DND-41 (cell line): ENCODE measurements around the gene BCR.

Experiments
- ATAC-seq: fragments of 200-7000 bp; cut with Tn5 transposase; 3 replicates; pipeline ENCODE4 v1.9.1; 2021; ENCODE audit warnings: low read depth; ENCODE audit not compliant: insufficient read depth
- DNase-seq: peaks from one replicate; pipeline ENCODE4 v3.0.0-alpha.2; 2020
- H2AFZ ChIP-seq: 2 replicates; pipeline ENCODE4 v1.6.0; 2012; ENCODE audit warnings: low read depth, low read length
- H3K27ac ChIP-seq: 2 replicates; pipeline ENCODE4 v1.5.1; 2012; ENCODE audit warnings: low read length, inconsistent platforms
- H3K27me3 ChIP-seq: fragments of 200-600 bp; sonication (generic); 2 replicates; pipeline ENCODE4 v1.6.0; 2012; ENCODE audit warnings: low read length, mild to moderate bottlenecking, inconsistent platforms; ENCODE audit not compliant: insufficient read depth, poor library complexity
- H3K36me3 ChIP-seq: 2 replicates; pipeline ENCODE4 v1.5.1; 2012; ENCODE audit warnings: low read length, inconsistent platforms; ENCODE audit not compliant: insufficient read depth
- H3K4me1 ChIP-seq: 2 replicates; pipeline ENCODE4 v1.5.1; 2012; ENCODE audit warnings: mild to moderate bottlenecking, low read length; ENCODE audit not compliant: insufficient read depth
- H3K4me2 ChIP-seq: 2 replicates; pipeline ENCODE4 v1.6.0; 2012; ENCODE audit warnings: mild to moderate bottlenecking, moderate library complexity, low read length, inconsistent platforms; ENCODE audit not compliant: insufficient read depth
- H3K4me3 ChIP-seq, 2 experiments: fragments of 200-600 bp in 1 of 2; shearing (Covaris generic) in 1 of 2; 2 replicates each; pipeline ENCODE4 v1.5.1; 2012 to 2016; ENCODE audit warnings: inconsistent platforms in 2 of 2, low read length in 2 of 2, mild to moderate bottlenecking in 2 of 2, low read depth in 1 of 2, moderate library complexity in 1 of 2
- H3K79me2 ChIP-seq: 2 replicates; pipeline ENCODE4 v1.6.0; 2012; ENCODE audit warnings: low read length, inconsistent platforms; ENCODE audit not compliant: insufficient read depth
- H3K9ac ChIP-seq: 2 replicates; pipeline ENCODE4 v1.6.0; 2012; ENCODE audit warnings: low read depth, mild to moderate bottlenecking, inconsistent platforms, low read length, moderate library complexity
- H3K9me3 ChIP-seq: 2 replicates; pipeline ENCODE4 v1.5.1; 2012; ENCODE audit warnings: low read length, moderate library complexity, mild to moderate bottlenecking, inconsistent platforms; ENCODE audit not compliant: insufficient read depth, severe bottlenecking
- H4K20me1 ChIP-seq: 2 replicates; pipeline ENCODE4 v1.6.0; 2012; ENCODE audit warnings: low read length; ENCODE audit not compliant: insufficient read depth
- CTCF ChIP-seq: IDR thresholded peaks from 2 replicates; pipeline ENCODE4 v1.5.1; 2012; ENCODE audit warnings: borderline replicate concordance, low read length, moderate library complexity, mild to moderate bottlenecking; ENCODE audit not compliant: poor library complexity, severe bottlenecking; ENCODE audit errors: extremely low read depth
- EZH2 ChIP-seq: IDR thresholded peaks from 3 replicates; pipeline ENCODE4 v1.6.1; 2012; ENCODE audit warnings: borderline replicate concordance, low read depth, mild to moderate bottlenecking, moderate library complexity, low read length, inconsistent platforms; ENCODE audit not compliant: severe bottlenecking

The BCR gene

DNA sequence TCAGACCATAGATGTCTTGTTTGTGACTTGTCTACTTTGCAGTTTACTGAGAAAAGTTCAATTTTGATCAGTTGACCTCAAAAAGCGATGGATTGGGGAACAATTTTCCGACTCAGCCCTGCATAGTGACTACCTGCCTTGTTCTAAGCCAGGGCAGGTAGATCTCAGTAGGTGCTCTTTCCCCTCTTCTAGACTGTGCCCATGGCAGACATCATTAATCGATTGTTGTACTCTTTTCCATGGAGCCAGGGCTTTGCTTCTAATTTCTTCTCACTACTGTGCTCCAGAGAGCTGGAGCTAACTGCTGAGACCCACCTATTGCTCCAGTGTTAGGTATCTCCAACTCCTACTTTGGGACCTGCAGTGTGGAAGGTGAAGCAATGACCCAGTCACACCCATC lies 25.2 kb upstream of the BCR start:
- H3K4me3 ChIP-seq: no peak overlapping the region
- H3K27me3 ChIP-seq: no peaks in the 10 kb centered on the region
- H3K4me2 ChIP-seq: no peak overlapping the region
- H3K79me2 ChIP-seq: no peaks in the 10 kb centered on the region
- no peak overlapping the region for H2AFZ ChIP-seq
- no peak overlapping the region for H3K27ac ChIP-seq
- no peaks in the 10 kb centered on the region for H3K36me3 ChIP-seq
- H3K4me1 ChIP-seq: no peaks in the 10 kb centered on the region
- ATAC-seq (no peak), DNase-seq (no peak)
- no peaks in the 10 kb centered on the region for H3K9me3 ChIP-seq
- TF ChIP-seq CTCF: no peak
- no peak for TF ChIP-seq EZH2
- no peaks in the 10 kb centered on the region for H4K20me1 ChIP-seq
- H3K9ac ChIP-seq: no peak overlapping the region

- H2AFZ ChIP-seq: no peak overlapping the region
- no peak overlapping the region for H3K4me3 ChIP-seq
- no peaks in the 10 kb centered on the region for H4K20me1 ChIP-seq
- no peak for DNase-seq
- no peak overlapping the region for H3K27ac ChIP-seq
- H3K9ac ChIP-seq: no peak overlapping the region
- no peak overlapping the region for H3K4me2 ChIP-seq
- H3K79me2 ChIP-seq: no peaks in the 10 kb centered on the region
- no peaks in the 10 kb centered on the region for H3K36me3 ChIP-seq
- H3K27me3 ChIP-seq: no peaks in the 10 kb centered on the region
- no peaks in the 10 kb centered on the region for H3K9me3 ChIP-seq
- ATAC-seq: no peak
- H3K4me1 ChIP-seq: no peaks in the 10 kb centered on the region
- TF ChIP-seq EZH2 (no peak), CTCF (no peak)
Measured at GRCh38 chr22:23155831-23156230, 24.5 kb upstream of the BCR start.

DNA sequence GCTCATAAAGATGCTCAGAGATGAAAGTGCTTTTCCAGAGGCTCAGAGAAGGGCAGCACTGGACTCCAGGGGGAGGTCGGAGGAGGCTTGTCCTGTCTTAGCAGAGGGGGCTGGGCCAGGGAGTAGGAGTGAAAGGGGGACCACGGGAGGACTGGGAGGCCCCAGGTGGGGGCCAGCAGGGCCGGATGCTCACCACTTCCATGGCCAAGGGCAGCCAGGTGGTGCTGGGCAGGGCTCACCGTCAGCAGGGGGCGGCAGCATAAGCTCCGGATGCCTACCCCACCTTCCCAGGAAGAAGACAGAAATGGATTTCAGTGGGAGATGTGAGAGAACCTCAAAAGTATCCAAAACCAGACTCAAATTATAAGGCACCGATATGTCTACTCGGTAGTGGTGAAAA lies 24.0 kb upstream of the BCR start:
- Histone ChIP-seq H3K9ac (no peak overlapping the region), H4K20me1 (no peaks in the 10 kb centered on the region), H3K4me1 (no peaks in the 10 kb centered on the region), H3K27ac (no peak overlapping the region), H3K9me3 (no peaks in the 10 kb centered on the region), H2AFZ (no peak overlapping the region), H3K4me2 (no peak overlapping the region), H3K4me3 (no peak overlapping the region), H3K79me2 (no peaks in the 10 kb centered on the region), H3K36me3 (no peaks in the 10 kb centered on the region), H3K27me3 (no peaks in the 10 kb centered on the region)
- ATAC-seq (no peak), DNase-seq (no peak)
- TF ChIP-seq CTCF (no peak), EZH2 (no peak)
